HG03571 (cell line): ENCODE data around the gene GPR135.
"Not testable (repeated sequence)": the region's sequence is repeated elsewhere in the genome, so short reads cannot be mapped to it uniquely, and the experiment has no call there.

Source experiments
- ATAC-seq: cut with Tn5 transposase; IDR thresholded peaks from one replicate; pipeline ENCODE4 v1.9.1; 2021; ENCODE audit not compliant: unreplicated experiment

Gene GPR135

GRCh38 chr14:59478540-59478939 is 13.4 kb upstream of the GPR135 start:
- ATAC-seq = no peak

- ATAC-seq = no peak
Observed at GRCh38 chr14:59475709-59476108, 10.5 kb upstream of the GPR135 start.

GRCh38 chr14:59474172-59474571 is 9.0 kb upstream of the GPR135 start:
- ATAC-seq = no peak

- ATAC-seq = peak; percentile 74
Observed at GRCh38 chr14:59464486-59465315, 479 bp downstream of the GPR135 start.

GRCh38 chr14:59463787-59464485 is 1.2 kb downstream of the GPR135 start:
- peak; percentile 29 for ATAC-seq

- no peak for ATAC-seq
Observed at GRCh38 chr14:59461891-59462290, 3.3 kb downstream of the GPR135 start.

GRCh38 chr14:59460378-59460777 is 4.8 kb downstream of the GPR135 start:
- ATAC-seq = no peak

- ATAC-seq = no peak
Observed at GRCh38 chr14:59458486-59458885, 6.7 kb downstream of the GPR135 start.

GRCh38 chr14:59455411-59455810 is 9.8 kb downstream of the GPR135 start:
- ATAC-seq = no peak

- no peak for ATAC-seq
Observed at GRCh38 chr14:59454139-59454538, 11.0 kb downstream of the GPR135 start.

GRCh38 chr14:59451849-59452248 is 13.3 kb downstream of the GPR135 start:
- ATAC-seq = no peak

- ATAC-seq = no peak
Observed at GRCh38 chr14:59450716-59451115, 14.5 kb downstream of the GPR135 start.

GRCh38 chr14:59448673-59449072 is 16.5 kb downstream of the GPR135 start:
- ATAC-seq = not testable (repeated sequence)

GRCh38 chr14:59439256-59439965 is 25.8 kb downstream of the GPR135 start:
- no peak for ATAC-seq

- ATAC-seq = no peak
Observed at GRCh38 chr14:59438195-59438647, 27.0 kb downstream of the GPR135 start.

- ATAC-seq = no peak
Observed at GRCh38 chr14:59435987-59436386, 29.2 kb downstream of the GPR135 start.

GRCh38 chr14:59435101-59435500 is 30.1 kb downstream of the GPR135 start:
- no peak for ATAC-seq

GRCh38 chr14:59429790-59430189 is 35.4 kb downstream of the GPR135 start:
- ATAC-seq = no peak

GRCh38 chr14:59428581-59429012 is 36.6 kb downstream of the GPR135 start:
- no peak for ATAC-seq

- ATAC-seq = no peak
Observed at GRCh38 chr14:59427653-59428580, 37.3 kb downstream of the GPR135 start.
